ENCODE results near the gene TCHP.
"Not testable (repeated sequence)": the region's sequence is repeated elsewhere in the genome, so short reads cannot be mapped to it uniquely, and the experiment has no call there.

TCHP gene

DNA sequence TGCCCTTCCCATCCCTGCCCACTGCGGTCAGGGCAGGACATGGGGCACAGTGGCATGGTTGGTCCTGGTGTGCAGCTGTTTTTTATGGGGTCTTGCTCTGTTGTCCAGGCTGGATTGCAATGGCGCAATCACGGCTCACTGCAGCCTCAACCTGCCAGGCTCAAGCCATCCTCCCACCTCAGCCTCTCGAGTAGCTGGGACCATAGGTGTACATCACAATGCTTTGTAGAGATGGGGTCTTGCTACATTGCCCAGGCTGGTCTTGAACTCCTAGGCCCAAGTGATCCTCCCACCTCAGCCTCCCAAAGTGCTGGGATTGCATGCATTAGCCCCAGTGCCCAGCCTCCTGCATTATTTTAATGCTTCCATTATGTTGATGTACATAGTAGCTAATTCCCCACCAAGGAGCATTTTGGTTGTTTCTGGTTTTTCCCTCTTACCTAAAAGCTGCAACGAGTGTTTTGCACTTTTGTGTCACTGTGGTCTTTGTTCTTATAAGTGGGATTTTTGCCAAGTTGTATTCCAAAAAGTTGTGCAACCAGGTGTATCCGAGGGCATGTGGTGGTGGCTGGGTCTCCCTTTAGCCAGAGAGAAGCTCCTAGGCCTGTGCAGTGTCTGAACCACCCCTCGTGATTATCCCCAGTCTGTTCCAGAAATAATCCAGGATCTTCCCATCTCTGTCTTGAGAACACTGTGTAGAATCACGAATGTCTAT lies 10.3 kb downstream of the TCHP start:
- DNase-seq (ENCODE audit: low read depth in 3 of 3), result no peak

DNA sequence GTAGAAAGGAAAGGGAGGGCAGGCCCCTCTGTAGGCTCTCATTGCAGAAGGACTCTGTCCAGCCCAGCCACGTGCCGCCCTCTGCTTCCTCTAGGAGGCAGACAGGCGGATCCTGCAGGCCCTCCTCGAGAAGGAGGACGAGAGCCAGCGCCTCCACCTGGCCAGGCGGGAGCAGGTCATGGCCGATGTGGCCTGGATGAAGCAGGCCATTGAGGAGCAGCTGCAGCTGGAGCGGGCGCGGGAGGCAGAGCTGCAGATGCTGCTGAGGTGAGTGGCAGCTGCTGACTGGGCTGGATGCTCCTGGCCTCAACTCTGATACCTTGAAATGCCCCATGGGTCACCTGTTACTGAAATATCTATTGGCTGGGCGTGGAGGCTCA lies 10.9 kb downstream of the TCHP start:
- peak in 1 of 3 experiments; percentile 21 for DNase-seq (ENCODE audit: low read depth in 3 of 3)

DNA sequence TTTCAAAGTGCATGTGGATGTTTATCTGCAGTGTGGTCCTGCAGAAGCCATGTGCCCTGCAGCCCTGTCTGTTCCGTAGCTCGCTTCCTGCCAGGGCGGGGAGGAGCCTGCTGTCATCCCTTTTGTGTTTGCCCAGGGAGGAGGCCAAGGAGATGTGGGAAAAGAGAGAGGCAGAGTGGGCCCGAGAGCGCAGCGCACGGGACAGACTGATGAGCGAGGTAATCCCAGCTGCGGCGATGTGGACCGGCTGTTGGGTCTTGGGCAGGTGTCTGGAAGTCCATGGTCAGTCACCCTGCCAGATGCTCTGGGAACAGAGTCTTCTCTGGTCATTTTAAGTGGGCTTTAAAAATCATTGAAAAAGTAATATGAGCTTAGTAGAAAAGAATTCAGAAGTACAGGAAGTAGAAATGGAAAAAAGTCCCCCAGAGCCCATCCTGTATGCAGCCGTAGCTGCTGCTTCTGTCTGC lies 12.8 kb downstream of the TCHP start:
- DNase-seq (ENCODE audit: low read depth in 3 of 3), result no peak

DNA sequence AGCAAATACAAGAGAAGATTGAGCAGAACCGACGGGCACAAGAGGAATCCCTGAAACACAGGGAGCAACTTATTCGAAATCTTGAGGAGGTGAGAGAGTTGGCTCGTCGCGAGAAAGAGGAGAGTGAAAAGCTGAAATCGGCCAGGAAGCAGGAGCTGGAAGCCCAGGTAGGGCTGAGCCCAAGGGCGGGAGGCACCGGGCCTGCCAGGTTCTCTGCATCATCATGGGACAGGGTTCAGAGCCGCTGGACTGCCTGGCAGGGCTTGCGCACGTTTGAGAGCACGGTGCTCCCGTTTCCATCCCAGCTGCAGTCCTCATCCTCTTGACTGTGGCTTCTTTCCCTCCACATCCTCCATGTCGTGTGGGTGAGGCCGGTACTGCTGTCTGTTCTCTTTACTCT lies 14.4 kb downstream of the TCHP start:
- DNase-seq (ENCODE audit: low read depth in 3 of 3), result no peak

DNA sequence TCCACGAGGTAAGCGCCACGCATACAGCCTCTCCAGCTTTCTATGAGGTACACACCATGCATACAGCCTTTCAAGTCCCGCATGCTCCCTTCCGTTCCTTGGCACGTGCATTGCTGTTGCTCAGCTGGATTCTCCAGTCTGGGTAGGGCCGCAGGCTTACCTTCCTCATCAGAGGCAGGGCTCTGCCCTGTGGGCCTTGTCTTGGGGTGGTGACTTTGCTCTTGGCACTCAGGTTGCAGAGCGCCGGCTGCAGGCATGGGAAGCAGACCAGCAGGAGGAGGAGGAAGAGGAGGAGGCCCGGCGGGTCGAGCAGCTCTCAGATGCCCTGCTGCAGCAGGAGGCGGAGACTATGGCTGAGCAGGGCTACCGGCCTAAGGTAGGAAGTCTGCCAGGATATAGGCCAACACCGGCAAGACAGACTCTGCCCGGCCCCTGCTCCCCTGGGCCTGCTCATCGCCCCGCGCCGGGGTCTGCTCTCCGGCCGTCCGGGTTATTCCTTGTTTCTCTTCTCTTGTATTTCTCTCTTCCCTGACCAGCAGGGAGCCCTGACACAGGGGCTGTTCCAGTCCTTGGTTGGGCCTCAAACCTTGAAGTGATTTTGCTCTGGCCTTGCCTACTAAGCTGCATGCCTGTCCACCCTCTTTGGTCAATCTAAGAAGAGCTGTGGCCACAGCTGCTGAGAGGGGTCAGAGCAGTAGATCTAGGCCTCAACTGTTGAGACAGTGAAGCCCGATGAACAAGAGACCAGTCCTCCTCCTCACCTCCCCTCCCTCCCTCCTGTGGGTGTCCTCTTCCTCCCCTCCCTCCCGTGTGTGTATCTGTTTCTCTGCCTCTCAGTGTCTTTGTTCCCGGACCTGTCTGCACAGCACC lies 15.3 kb downstream of the TCHP start:
- no peak for DNase-seq (ENCODE audit: low read depth in 3 of 3)

DNA sequence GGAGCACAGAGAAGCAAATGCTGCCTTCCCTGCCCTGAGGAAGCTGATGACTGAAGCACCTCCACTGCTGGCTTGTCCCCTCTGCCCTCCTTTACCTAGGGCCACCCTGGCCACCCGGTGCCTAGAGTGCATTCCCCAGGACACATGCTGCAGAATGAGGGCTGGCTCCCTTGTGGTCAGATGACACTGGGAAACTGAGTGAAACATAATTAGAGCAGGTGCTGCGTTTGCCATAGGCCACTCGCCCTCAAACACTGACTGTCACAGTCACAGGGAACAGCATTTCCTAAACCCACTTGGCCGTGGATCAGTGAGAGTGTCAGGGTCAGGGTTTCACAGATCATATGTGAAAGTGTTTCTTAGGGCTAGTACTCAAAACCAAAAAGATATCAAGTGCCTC lies 16.0 kb downstream of the TCHP start:
- DNase-seq (ENCODE audit: low read depth in 3 of 3), result no peak

DNA sequence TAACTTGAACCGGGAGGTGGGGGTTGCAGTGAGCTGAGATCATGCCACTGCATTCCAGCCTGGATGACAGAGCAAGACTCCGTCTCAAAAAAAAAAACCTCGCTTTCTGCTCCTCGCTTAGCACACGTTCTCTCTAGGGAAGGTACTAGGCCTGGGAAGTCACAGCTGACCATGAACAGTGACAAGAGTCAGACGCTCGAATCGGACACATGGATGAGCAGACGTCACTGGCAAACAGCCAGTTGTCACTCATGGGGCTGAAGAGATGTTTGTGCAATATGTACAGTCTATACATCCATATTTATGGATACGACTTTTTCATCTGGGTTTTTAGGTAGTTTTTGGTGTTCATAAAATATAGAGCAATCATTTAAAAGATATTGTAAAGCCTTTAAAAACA lies 19.4 kb downstream of the TCHP start:
- DNase-seq (ENCODE audit: low read depth in 3 of 3), result no peak

DNA sequence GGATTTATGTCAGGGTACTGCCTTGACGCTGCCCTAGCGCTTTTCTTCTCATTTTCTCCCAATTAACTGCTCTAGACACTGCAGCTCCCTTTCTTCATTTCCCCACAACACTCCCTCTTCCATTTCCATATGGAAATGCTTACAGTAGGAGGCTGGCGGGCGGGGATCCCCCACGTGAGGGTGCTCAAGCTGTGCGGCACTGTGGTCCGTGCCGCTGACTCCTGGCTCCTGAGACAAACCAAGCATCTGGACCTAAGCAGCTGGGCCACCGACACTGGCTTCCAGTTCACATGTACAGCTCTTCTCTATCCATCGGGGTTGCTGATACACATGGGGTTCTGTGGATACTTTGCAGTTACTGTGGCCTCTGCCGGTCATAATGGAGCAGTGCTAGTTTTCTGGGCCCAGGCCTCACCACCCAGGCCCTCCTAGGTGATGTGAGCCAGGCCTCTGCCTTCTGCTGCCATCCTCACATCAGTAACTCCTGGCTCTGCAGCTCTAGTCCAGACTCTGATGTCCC lies 20.2 kb downstream of the TCHP start:
- DNase-seq (ENCODE audit: low read depth in 3 of 3), result no peak

DNA sequence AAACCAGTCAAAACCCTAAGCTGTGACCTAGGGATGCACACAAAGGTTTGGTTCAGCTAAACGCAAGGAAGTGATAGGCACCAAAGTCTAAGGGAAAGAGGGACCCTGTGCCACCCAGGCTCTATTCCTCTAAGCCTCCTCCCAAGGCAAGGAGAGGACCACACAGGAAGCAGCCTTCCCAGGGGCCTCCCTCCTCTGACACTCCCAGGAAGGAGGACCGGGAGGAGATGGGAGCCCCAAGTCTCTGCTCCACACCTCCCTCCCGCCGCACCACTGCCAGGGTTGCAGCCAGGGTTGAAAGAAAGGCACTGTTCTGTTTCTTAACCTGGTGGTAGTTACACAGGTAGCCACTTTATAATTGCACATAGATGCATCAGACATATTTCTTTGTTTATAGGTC lies 21.9 kb downstream of the TCHP start:
- DNase-seq (ENCODE audit: low read depth in 3 of 3), result no peak

DNA sequence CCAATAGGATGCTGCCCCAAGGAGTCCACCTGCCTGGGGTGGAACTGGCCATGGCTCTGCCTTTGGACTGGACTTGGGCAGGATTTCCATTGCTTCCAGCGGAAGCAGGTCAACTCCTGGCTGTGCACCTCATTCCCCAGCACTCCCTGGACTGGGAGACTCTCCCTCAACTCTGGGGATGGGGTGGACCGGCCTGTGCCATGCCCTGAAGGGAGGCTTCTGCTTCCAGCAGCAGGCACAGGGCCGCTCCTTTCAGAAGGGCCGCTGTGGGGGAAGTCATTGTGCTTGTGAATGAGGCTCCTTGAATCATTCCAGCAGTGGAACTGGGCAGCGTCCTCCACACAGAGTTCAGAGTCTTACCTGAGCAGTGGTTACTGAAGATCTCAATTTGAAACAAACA lies 23.0 kb downstream of the TCHP start:
- no peak for DNase-seq (ENCODE audit: low read depth in 3 of 3)

DNA sequence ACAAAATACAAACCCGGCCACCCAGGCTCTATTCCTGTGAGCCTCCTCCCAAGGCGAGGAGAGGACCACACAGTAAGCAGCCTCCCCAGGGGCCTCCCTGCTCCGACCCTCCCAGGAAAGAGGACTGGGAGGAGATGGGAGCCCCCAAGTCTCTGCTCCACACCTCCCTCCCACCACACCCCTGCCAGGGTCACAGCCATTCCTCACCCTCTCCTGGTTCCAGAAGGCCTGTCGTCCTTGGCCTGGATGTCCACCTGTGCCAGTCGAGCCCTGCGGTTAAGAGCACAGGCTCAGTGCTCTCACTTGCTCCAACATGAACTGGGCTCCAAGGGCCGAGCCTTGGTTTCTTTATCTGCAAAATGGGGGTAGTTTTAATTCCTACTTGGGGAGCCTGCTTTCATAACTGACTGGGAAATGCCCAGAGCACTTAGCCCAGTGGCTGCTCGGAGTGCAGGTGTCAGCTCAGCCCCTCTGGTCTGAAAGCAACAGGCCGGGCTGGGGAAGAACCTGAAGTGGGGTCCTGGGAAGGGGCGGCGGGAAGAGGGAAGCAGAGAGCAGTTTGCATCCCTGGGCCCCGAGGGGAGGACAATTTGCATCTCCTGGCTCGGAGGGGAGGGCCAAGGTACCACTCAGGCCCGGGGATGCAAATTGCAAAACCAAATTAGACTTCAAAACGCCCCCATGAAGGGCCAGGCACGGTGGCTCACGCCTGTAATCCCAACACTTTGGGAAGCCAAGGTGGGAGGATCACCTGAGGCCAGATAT lies 23.6 kb downstream of the TCHP start:
- no peak for DNase-seq (ENCODE audit: low read depth in 3 of 3)

DNA sequence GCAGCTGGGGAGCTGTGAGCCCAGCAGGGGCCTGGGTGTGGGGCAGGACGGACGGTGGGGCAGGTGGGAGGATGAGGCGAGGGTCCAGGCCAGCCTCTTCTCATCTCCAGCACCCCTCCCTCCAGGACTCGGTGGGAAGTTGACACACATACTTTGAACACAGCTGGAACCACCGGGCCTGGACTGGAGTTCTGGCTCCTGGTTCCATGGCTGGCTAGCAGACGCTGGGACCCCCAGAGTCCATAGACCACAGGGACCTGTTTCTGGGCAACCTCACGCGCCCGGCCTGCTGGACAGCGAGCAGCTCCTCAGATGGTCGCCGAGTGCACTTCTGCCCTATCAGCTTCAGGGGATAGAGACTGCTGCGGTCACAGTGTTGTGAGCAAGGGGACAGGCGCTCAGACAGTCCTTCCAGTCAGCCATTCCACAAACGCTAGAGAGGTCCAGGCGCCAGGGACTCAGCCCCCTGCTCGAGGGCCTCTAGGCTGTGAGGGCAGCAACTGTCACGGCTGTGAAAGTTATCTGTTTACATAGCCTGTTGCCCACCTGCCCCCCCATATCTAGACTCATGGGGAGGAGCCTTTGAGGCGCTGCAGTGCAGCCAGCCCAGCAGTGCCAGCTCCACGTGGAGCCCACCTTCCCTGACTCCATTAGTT lies 25.2 kb downstream of the TCHP start:
- DNase-seq (ENCODE audit: low read depth in 3 of 3), result no peak

DNA sequence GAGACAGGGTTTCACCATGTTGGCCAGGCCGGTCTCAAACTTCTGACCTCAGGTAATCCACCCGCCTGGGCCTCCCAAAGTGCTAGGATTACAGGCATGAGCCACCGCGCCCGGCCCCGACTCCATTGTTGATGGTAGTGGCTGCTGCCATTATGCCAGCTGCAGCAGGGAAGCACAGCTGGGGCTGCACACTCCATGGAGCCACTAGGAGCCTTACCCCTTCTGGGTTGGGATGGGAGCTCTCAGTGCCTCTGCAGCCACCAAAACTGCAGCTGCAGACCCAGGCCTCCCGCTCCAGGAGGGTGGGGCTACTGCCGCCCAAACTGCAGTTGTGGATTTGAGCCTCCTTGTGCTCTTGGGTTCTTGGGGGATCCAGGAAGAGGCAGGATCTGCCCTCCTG lies 25.9 kb downstream of the TCHP start:
- no peak for DNase-seq (ENCODE audit: low read depth in 3 of 3)

DNA sequence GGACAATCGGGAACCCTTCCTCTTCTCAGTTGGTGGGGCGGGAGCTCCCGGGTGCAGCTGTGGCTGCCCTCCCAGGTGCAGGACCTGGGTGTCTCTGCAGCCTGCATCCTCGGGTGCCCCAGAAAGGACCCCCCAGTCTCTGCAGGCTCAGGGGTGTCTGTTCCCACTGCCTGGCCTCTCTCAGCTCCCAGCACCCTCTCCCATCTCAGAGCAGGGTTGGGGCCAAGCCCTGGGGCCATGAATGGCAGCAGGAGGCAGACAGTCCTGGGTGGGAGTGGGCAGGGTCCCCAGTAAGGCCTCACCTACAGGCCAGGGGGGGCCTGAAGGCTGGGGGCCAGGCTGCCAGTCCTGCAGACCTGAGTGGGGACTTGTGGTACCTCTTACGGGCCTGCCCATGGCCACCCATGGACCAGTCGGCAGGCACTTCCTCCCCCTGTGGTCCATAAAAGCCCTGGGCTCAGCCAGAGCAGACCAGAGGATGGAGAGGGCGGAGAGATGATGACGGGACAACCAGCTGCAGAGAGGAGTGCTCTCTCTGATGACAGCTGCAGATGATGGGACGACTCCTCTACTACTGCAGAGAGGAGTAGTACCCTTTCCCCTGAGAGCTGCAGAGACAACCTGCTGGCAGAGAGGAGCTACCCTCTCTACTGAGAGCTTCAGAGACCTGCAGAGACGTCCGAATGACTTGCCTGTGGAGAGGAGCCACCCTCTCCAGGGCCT lies 26.6 kb downstream of the TCHP start:
- DNase-seq (ENCODE audit: low read depth in 3 of 3), result no peak

DNA sequence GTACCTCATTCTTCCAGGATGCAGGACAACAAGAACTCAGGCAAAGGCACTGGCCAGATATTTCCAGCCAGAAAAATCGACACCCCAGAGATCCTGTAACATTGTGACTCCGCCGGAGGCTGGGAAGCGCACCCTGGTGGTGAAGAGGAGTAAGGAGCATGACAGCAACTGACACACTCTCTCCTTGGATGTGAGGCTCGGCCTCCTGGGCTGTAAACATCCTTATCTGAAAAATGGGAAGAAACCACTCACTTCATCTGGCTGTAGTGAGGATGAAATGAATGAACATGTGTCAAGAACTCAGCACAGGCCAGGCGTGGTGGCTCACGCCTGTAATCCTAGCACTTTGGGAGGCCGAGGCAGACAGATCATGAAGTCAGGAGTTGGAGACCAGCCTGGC lies 27.5 kb downstream of the TCHP start:
- DNase-seq (ENCODE audit: low read depth in 3 of 3), result peak in 2 of 3 experiments; percentile 25 to 26

DNA sequence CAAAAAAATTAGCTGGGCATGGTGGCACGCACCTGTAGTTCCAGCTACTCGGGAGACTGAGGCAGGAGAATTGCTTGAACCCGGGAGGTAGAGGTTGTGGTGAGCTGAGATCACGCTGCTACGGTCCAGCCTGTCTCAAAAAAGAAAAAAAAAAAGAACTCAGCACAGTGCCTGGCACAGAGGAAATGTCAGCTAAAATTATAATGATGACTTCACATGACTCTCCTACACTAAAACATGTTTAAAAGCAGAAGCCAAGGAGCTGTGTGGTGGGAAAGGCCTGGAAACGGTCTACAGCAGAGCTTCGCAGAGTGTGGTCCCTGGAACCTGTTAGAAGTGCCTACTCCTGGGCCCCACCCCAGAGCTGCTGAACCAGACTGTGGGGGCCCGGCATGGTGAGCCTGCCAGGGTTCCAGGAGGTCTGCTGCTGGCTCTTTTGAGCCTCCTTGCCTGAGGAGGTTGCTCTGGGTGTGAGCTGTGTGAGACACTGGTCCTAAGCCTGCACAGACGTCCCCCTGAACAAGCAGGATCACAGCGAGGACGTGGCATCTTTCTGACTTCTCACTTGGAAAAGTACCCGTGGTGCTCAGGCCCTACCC lies 28.1 kb downstream of the TCHP start:
- no peak for DNase-seq (ENCODE audit: low read depth in 3 of 3)

DNA sequence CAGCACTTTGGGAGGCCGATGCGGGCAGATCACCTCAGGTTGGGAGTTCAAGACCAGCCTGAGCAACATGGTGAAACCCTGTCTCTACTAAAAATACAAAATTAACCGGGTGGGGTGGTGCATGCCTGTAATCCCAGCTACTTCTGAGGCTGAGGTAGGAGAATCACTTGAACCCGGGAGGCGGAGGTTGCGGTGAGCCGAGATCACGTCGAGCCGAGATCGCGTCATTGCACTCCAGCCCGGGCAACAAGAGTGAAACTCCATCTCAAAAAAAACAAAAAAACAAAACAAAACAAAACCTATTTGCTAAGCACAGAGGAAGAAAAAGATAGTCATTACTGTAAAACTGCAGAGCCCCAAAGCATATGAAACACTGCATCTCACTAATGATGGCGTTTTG lies 29.3 kb downstream of the TCHP start:
- not testable (repeated sequence) for DNase-seq (ENCODE audit: low read depth in 3 of 3)

DNA sequence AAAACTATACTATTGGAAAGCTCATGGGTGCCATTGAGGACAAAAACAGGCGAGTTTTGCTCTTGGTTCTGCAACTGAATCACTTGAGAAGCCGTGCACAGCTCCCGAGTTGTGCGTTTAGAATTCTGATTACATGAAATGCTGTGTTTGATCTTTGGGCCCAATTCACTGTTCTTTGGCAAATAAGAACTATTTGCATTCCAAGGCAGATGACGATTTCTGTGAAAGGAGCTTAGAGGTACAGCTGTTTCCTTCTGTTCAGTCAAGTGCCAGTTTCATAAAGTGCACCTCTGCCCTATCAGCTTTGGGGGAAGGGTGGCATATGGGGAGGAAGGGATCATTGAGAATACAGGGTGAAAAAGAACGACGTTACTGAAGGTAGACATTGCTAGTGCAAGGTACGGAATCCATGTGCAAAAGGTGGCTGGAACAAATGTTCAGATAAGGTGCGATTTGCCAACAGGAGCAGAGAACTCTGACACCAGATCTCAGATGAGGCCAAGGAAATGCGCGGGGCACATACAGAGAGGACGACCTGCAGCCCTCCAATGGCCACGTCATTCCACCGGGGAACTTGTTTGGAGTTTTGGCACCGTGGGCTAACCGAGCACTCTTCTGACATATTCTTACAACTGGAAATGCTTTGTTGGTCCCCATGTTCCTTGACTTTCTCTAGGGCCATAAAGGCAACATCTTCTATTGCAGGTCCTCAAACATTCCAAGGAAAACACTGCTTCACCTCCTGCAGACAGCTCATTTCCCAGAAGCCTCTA lies 30.1 kb downstream of the TCHP start:
- no peak for DNase-seq (ENCODE audit: low read depth in 3 of 3)

DNA sequence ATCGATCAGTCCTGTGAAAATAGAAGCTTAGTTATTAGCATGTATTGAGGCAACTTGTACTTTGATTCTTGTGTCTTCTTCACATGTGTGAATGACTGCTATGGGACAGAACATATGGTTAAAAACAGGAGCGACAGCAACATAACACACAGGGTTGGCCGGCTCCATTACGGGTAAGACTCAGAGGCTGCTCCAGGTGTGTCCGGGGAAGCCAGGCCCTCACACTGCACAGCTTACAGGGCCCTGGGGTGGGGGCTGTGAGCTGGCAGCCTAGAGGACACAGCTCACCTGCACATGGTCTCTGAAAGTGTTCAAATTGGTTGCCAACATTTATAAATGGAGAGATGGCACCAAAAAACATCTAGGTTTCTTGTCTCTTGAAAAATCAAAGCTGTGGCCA lies 31.1 kb downstream of the TCHP start:
- DNase-seq (ENCODE audit: low read depth in 3 of 3), result no peak
